Activated gamma-delta T cell (primary cell): ENCODE measurements around the gene SCLY.

Experiments
- DNase-seq: peaks from one replicate; lab custom pipeline; 2025; lab: John Stamatoyannopoulos, UW

Gene SCLY

GRCh38 chr2:238127165-238128060 is 66.6 kb downstream of the SCLY start:
- DNase-seq, result no peak

- no peak for DNase-seq
These were observed 67.2 kb downstream of the SCLY start for GRCh38 chr2:238128061-238128440.

- no peak for DNase-seq
These were observed 67.8 kb downstream of the SCLY start for GRCh38 chr2:238128534-238129001.

- DNase-seq, result no peak
These were observed 68.6 kb downstream of the SCLY start for GRCh38 chr2:238129166-238130010.

GRCh38 chr2:238130111-238130695 is 69.4 kb downstream of the SCLY start:
- no peak for DNase-seq

- no peak for DNase-seq
These were observed 70.2 kb downstream of the SCLY start for GRCh38 chr2:238130696-238131628.

- DNase-seq, result no peak
These were observed 71.1 kb downstream of the SCLY start for GRCh38 chr2:238131761-238132462.

GRCh38 chr2:238132463-238133450 is 72.0 kb downstream of the SCLY start:
- no peak for DNase-seq

- DNase-seq, result no peak
These were observed 72.9 kb downstream of the SCLY start for GRCh38 chr2:238133499-238134392.

GRCh38 chr2:238134393-238134785 is 73.6 kb downstream of the SCLY start:
- no peak for DNase-seq

GRCh38 chr2:238135601-238136150 is 74.9 kb downstream of the SCLY start:
- no peak for DNase-seq

- DNase-seq, result no peak
These were observed 76.2 kb downstream of the SCLY start for GRCh38 chr2:238136820-238137537.

- DNase-seq, result no peak
These were observed 77.1 kb downstream of the SCLY start for GRCh38 chr2:238137885-238138284.

GRCh38 chr2:238138331-238139195 is 77.8 kb downstream of the SCLY start, which contains the start of gene KLHL30:
KLHL30 (plus strand) TSS chr2:238138668; CDS start chr2:238140755, 2,087 bp downstream.
- DNase-seq, result no peak

GRCh38 chr2:238139196-238140039 is 78.6 kb downstream of the SCLY start:
- DNase-seq, result no peak
